Lower lobe of right lung (tissue), 2 donors: ENCODE results near the gene CHCHD6. TPM values are rescaled to one million over a fixed set of nuclear protein-coding genes. Genes with fewer than 3 reads are reported as not detected.

ENCODE experiments used
- ATAC-seq, 2 donors: fragments of 200-7000 bp; cut with Tn5 transposase; one replicate each; pipeline ENCODE4 v1.9.1; 2020 to 2022; ENCODE audit warnings: mild to moderate bottlenecking in 2 of 2, moderate library complexity in 2 of 2
- DNase-seq: peaks from one replicate; pipeline ENCODE4 v3.0.0-alpha.2; 2020
- H3K27ac ChIP-seq: fragments of 200-600 bp; one replicate; pipeline ENCODE4 v1.8.0; 2022
- H3K27me3 ChIP-seq: fragments of 200-600 bp; one replicate; pipeline ENCODE4 v1.8.0; 2022; ENCODE audit warnings: low read depth
- H3K36me3 ChIP-seq: fragments of 200-600 bp; one replicate; pipeline ENCODE4 v1.8.0; 2022; ENCODE audit warnings: mild to moderate bottlenecking
- H3K4me1 ChIP-seq: fragments of 200-600 bp; one replicate; pipeline ENCODE4 v1.8.0; 2022
- H3K4me3 ChIP-seq: fragments of 200-600 bp; one replicate; pipeline ENCODE4 v1.8.0; 2022; ENCODE audit warnings: mild to moderate bottlenecking
- H3K9me3 ChIP-seq: fragments of 200-600 bp; one replicate; pipeline ENCODE4 v1.8.0; 2022
- intact Hi-C: fragments of 100-400 bp; cut with DNase I; formaldehyde crosslinking; loops from one replicate; pipeline ENCODE4 v1.11.0; 2022
- total RNA-seq: library from RNA; stranded (reverse); fragmentation: NEBNext Ultra II Directional; extraction: Animal tissue kit (Norgen Biotek cat#: 25700); gene quantifications from one replicate; pipeline ENCODE4 v1.2.1, GENCODE V29; 2021
- TF ChIP-seq, protein P1 (sequence below): fragments of 200-600 bp; IDR thresholded peaks from one replicate; pipeline ENCODE4 v1.8.0; 2022; ENCODE audit warnings: antibody characterized with exemption, mild to moderate bottlenecking
- donor health status: DM: no; HTN: yes; CAD: no; lungs with severe emphysema.

CHCHD6 gene
- total RNA-seq, 1 donor from 2014 or later: 12.2 TPM

DNA sequence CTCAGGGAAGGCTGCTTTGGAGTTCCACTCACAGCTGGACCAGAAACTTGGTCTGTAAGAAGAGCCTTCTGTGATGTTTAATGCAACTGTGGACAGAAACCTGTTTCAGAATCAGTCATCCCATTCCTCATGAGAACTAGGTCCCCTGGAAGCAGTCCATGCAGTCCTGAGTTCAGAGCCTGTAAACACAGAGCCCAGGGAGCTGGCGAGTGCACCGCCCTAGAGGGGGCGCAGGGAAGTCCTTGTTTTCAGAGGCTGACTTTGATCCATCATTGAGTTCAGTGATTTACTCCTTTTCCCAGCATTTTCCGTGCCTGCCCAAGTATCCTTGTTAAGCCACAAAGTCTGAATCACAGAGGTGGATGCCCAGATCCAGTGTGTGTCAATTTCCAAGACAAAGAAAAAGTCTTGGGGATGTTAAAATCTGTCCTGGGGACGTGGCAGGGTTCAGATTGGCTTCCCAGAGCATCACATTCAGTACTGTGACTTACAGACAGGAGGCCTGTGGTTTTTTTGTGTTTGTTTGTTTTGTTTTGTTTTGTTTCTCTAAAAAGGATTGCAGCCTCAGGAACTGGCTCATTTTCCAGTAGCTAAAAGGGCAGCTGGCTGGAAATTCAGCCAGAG lies 39.3 kb upstream of the CHCHD6 start:
- Histone ChIP-seq H3K36me3 (no peaks in the 10 kb centered on the region), H3K27me3 (peaks cover 15% of the 10 kb centered on the region), H3K9me3 (no peaks in the 10 kb centered on the region), H3K4me3 (no peak overlapping the region), H3K4me1 (no peaks in the 10 kb centered on the region), H3K27ac (no peak overlapping the region)
- DNase-seq (no peak), ATAC-seq (no peak)
- TF ChIP-seq, protein P1, sequence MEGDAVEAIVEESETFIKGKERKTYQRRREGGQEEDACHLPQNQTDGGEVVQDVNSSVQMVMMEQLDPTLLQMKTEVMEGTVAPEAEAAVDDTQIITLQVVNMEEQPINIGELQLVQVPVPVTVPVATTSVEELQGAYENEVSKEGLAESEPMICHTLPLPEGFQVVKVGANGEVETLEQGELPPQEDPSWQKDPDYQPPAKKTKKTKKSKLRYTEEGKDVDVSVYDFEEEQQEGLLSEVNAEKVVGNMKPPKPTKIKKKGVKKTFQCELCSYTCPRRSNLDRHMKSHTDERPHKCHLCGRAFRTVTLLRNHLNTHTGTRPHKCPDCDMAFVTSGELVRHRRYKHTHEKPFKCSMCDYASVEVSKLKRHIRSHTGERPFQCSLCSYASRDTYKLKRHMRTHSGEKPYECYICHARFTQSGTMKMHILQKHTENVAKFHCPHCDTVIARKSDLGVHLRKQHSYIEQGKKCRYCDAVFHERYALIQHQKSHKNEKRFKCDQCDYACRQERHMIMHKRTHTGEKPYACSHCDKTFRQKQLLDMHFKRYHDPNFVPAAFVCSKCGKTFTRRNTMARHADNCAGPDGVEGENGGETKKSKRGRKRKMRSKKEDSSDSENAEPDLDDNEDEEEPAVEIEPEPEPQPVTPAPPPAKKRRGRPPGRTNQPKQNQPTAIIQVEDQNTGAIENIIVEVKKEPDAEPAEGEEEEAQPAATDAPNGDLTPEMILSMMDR: no peak
- intact Hi-C loops: no loop called here

DNA sequence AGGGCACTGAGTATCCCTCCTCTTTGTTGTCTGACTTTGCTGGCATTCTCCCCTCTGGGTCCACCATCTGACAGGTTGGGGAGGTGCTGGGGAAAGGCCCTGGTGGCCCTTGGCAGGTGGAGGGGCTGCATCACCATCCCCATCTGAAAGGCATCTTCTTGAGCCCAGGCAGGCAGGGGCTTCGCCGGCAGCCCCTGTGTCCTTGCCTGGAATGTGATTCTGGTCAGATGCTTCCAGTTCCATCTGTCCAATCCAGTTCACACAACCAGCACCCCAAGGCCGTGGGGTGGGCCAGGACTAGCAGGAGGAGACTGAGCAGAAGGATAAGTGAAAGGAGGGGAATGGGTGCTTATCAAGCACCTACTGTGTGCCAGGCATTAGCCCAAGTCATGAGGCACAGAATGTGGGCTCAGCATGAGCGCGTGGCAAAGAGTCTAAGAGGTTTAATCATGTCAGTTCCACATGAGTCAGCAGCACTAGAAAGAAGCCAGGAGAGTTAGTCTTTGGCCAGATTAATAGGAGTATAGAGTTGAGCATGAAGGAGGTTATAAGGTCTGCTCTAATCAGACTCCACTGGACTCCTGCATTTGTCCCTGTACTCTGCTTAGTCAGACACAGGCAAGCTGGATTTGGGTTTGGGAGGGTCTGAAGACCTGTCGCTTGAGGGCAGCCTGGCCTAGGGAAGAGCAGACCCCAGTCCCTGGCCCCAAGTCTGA lies 38.7 kb upstream of the CHCHD6 start:
- Histone ChIP-seq H3K4me1 (no peaks in the 10 kb centered on the region), H3K27me3 (peaks cover 10% of the 10 kb centered on the region), H3K27ac (no peak overlapping the region), H3K36me3 (no peaks in the 10 kb centered on the region), H3K4me3 (no peak overlapping the region), H3K9me3 (no peaks in the 10 kb centered on the region)
- no peak for ATAC-seq
- intact Hi-C loops: no loop called here
- DNase-seq: no peak
- TF ChIP-seq, protein P1: no peak

DNA sequence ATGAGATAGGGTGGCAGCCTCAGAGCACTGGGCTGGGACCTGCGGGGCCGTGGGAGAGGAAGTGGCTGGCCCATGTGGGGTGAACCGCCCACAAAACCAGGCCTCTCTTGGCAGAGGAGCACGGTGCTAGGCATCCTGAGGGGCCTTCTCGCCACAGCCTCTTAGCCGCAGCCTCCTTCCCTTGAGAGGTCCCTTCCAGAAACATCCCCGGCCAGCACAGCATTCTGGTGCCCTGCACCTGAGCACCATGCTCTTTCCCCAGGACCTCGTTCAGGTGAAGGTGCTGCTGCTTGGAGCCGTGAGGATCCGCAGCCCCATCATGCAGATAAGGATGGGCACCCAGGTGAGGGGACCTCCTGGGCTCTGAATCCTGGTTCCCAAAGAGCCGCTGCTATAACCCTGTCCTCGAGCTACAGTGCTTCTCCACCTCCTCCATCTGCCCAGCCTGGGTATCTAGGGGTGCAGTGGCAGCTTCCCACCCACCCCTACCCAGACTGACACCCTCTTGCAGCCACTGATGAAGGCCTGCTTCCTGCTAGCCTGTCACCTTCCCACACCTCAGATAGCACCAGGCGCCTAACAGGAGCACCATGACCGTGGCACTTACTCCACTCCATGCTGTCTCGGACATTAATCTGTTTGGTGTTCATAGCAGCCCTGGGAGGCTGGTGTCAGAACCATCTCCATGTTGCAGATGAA lies 37.9 kb upstream of the CHCHD6 start:
- H3K4me3 ChIP-seq: no peak overlapping the region
- no peak overlapping the region for H3K27ac ChIP-seq
- H3K36me3 ChIP-seq: no peaks in the 10 kb centered on the region
- ATAC-seq (no peak), DNase-seq (no peak)
- no peaks in the 10 kb centered on the region for H3K9me3 ChIP-seq
- TF ChIP-seq, protein P1: no peak
- no peaks in the 10 kb centered on the region for H3K4me1 ChIP-seq
- intact Hi-C loops: no loop called here
- H3K27me3 ChIP-seq: peaks cover 10% of the 10 kb centered on the region

DNA sequence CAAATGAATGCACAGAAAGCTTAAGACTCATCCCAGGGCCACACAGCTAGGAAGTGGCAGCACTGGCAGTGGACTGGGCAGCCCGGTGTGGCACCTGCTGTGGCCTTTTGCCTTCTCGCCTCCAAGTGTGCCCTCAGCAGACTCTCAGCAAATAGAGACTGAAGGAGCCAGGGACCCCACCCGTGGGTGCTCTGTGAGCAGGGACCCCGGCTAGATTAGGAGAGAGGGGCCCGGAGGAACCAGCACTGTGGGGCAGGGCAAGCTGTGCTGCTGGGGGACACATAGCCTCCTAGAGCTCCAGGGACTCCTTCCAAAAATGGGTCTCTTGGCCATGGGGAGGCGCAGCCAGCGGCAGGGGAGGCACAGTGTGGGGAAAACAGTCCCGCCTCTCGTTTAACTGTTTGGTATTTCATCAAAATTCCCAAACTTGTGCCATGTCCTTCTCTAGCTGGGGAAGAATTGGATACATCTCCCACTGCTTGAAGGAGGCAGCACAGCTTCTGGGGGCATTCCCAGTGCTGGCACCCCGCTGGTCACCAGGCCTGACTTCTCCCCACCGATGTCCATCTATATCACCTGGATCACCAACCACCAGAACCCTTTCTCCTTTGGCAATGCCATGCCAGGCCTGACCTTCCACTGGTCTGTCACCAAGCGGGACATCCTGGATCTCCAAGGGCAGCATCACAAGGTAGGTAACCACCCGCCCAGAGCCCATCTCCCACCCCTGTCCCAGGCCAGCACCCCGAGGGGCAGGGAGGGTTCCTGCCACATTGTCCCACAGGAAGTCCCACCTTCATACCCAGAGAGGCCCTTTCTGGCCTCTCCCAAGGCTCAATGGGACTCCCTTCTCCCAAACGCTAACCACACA lies 37.1 kb upstream of the CHCHD6 start:
- H3K36me3 ChIP-seq: no peaks in the 10 kb centered on the region
- no peaks in the 10 kb centered on the region for H3K9me3 ChIP-seq
- DNase-seq (no peak), ATAC-seq (no peak)
- intact Hi-C loops: no loop called here
- TF ChIP-seq, protein P1: no peak
- peaks cover 8% of the 10 kb centered on the region for H3K27me3 ChIP-seq
- H3K4me3 ChIP-seq: no peak overlapping the region
- H3K4me1 ChIP-seq: no peaks in the 10 kb centered on the region
- H3K27ac ChIP-seq: no peak overlapping the region
